BE2C (cell line): ENCODE measurements around the gene ARGLU1.

Experiments used
- DNase-seq: peaks from one replicate; pipeline ENCODE4 v3.0.0-alpha.2; 2020
- H3K27me3 ChIP-seq: fragments of 250-450 bp; sonication (Bioruptor Pico); 2 replicates; pipeline ENCODE4 v1.5.1; 2020; ENCODE audit warnings: mild to moderate bottlenecking
- H3K36me3 ChIP-seq: fragments of 250-450 bp; sonication (Bioruptor Pico); 2 replicates; pipeline ENCODE4 v1.5.1; 2020; ENCODE audit warnings: mild to moderate bottlenecking
- H3K4me1 ChIP-seq: fragments of 250-450 bp; sonication (Bioruptor Pico); 2 replicates; pipeline ENCODE4 v1.5.1; 2020
- H3K4me3 ChIP-seq: 2 replicates; pipeline ENCODE4 v1.5.1; 2011; ENCODE audit warnings: low read depth, low read length
- H3K9me3 ChIP-seq: fragments of 250-450 bp; sonication (Bioruptor Pico); 2 replicates; pipeline ENCODE4 v1.5.1; 2020
- CTCF ChIP-seq: IDR thresholded peaks from 2 replicates; pipeline ENCODE4 v1.5.1; 2012; ENCODE audit warnings: mild to moderate bottlenecking, low read depth, low read length

The ARGLU1 gene

DNA sequence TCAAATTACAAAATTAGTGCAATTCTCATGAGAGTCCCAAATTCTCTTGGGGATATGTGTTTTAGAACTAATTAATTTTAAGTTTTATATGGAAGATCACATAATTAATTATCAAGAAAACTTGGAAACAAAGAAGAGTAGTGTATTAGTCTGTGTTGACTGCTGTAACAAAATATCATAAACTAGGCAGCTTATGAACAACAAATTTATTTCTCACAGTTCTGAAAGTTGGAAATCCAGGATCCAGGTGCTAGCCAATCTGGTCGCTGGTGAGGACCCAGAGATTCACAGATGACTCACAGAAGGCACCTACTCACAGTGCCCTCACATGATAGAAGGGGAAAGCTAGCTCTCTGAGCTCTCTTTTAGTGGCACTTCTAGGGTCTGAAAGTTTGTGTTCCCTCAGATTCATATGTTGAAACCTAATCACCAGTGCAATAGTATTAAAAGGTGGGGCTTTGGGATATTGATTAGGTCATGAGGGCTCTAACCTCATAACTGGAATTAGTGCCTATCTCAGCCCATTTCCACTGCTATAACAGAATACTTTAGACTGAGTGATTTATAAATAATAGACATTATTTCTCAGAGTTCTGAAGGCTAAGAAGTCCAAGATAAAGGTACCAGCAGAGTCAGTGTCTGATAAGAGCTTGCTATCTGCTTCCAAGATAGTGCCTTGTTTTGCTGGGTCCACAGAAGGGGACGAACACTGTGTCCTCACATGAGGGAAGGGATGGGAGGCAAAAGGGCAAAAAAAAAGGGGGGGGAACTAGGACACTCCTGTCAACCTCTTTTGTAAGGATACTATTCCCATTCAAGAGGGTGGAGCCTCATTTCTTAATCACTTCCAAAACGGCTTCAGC, 1.5 kb upstream of the ARGLU1 start:
- Histone ChIP-seq H3K9me3 (no peaks in the 10 kb centered on the region), H3K27me3 (no peaks in the 10 kb centered on the region), H3K4me3 (peak overlapping the region; percentile 46; the same call in 1 of the 2 replicates), H3K4me1 (no peaks in the 10 kb centered on the region; the same call in 1 of the 2 replicates), H3K36me3 (no peaks in the 10 kb centered on the region)
- no peak for DNase-seq
- no peak for TF ChIP-seq CTCF

DNA sequence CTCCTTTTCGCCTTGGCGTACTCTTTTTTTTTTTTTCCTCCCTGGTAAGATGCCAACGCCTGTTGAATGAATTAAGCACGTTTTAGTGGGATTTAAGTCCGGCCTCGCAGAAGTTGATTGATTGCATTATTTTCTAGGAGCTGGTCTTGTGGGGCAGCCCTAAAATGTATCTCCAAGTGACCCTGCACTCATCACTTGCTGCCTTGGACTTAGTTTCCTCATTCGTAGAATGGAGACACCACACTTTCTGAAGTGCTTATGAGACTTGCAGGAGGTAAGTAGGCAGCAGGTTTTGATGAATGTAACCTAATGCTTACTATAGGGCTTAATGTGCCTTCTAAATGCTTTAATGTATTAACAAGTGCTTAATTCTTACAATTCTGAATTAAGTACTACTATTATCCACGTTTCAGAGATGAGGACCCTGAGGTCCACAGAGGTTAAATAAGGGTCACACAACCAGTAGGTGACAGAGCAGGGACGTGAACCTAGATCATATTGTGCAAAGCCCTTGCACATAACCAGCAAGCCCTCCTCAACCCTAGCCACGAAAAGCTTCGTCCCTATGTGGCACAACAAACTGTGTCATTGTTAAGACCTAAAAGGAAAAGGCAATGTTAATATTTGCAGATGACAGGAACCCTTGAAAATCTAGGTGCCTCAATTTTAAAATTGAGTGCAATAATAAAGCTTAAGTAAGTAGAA, 514 bp upstream of the ARGLU1 start:
- Histone ChIP-seq H3K36me3 (no peaks in the 10 kb centered on the region), H3K4me3 (peak overlapping the region; percentile 95), H3K4me1 (no peaks in the 10 kb centered on the region; the same call in 1 of the 2 replicates), H3K9me3 (no peaks in the 10 kb centered on the region), H3K27me3 (no peaks in the 10 kb centered on the region)
- DNase-seq = no peak
- no peak for TF ChIP-seq CTCF

- H3K27me3 ChIP-seq = no peaks in the 10 kb centered on the region
- peaks cover 2% of the 10 kb centered on the region for H3K4me1 ChIP-seq
- no peaks in the 10 kb centered on the region for H3K9me3 ChIP-seq
- DNase-seq = peak; percentile 68
- TF ChIP-seq CTCF = no peak
- peak overlapping the region; percentile 95 for H3K4me3 ChIP-seq
- no peaks in the 10 kb centered on the region for H3K36me3 ChIP-seq
These were observed 1.1 kb downstream of the ARGLU1 start for GRCh38 chr13:106566641-106567473.

- TF ChIP-seq CTCF = no peak
- no peak for DNase-seq
- no peaks in the 10 kb centered on the region for H3K27me3 ChIP-seq
- peak overlapping the region; percentile 95; the same call in 1 of the 2 replicates for H3K4me3 ChIP-seq
- no peaks in the 10 kb centered on the region for H3K36me3 ChIP-seq
- no peaks in the 10 kb centered on the region for H3K9me3 ChIP-seq
- H3K4me1 ChIP-seq = peaks cover 4% of the 10 kb centered on the region
These were observed 2.7 kb downstream of the ARGLU1 start for GRCh38 chr13:106565127-106565775.

GRCh38 chr13:106562301-106562700, 5.6 kb downstream of the ARGLU1 start:
- Histone ChIP-seq H3K4me3 (no peak overlapping the region), H3K36me3 (peaks cover 27% of the 10 kb centered on the region), H3K27me3 (no peaks in the 10 kb centered on the region), H3K9me3 (no peaks in the 10 kb centered on the region), H3K4me1 (peaks cover 4% of the 10 kb centered on the region)
- DNase-seq = no peak
- no peak for TF ChIP-seq CTCF
